ENCODE data around the gene RPTOR. TPM values are rescaled to one million over a fixed set of nuclear protein-coding genes. Genes with fewer than 3 reads are reported as not detected.

Gene RPTOR
- polyA plus RNA-seq, 1 experiment = 10.8 TPM

DNA sequence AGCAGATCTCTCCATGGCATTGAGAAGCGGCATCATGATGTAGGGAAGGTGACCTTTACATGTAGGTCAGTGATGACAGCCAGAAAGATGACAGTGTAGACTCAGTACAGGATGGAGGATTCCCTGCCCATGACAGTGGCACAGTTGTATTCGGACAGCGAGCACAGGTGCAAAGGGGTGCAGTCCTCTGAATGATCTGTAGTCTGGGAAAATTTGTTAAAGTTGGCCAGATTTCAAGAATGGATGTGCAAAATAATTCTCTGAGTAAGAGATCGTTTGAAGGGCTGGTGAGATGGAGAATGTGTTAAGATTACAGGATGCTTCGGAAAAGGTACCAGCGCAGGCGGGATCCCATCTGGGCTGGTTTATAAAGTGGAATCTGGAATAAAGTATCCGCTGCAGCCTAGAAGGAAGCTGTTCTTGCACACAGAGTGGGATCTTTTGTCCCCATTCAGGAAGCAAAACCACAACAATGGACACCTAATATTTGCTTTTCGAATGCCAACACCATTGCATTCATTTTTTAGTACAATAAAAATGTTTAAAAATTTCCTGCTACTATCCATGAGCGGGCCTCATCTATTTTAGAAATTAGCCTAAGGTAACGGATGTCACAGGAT, 101.2 kb downstream of the RPTOR start:
- TF ChIP-seq, protein P1, sequence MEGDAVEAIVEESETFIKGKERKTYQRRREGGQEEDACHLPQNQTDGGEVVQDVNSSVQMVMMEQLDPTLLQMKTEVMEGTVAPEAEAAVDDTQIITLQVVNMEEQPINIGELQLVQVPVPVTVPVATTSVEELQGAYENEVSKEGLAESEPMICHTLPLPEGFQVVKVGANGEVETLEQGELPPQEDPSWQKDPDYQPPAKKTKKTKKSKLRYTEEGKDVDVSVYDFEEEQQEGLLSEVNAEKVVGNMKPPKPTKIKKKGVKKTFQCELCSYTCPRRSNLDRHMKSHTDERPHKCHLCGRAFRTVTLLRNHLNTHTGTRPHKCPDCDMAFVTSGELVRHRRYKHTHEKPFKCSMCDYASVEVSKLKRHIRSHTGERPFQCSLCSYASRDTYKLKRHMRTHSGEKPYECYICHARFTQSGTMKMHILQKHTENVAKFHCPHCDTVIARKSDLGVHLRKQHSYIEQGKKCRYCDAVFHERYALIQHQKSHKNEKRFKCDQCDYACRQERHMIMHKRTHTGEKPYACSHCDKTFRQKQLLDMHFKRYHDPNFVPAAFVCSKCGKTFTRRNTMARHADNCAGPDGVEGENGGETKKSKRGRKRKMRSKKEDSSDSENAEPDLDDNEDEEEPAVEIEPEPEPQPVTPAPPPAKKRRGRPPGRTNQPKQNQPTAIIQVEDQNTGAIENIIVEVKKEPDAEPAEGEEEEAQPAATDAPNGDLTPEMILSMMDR (IDR thresholded peaks at IDR 0.05; ENCODE audit: insufficient read depth, low read depth, low read length) = no peak
- ChIA-PET CTCF (no interaction called here), POLR2A (no interaction called here)
- no peak for DNase-seq (ENCODE audit: low read depth)
- Histone ChIP-seq H3K4me3 (ENCODE audit: low read depth, low read length) (no peak overlapping the region), H3K36me3 (ENCODE audit: control insufficient read depth, insufficient read depth, low read length) (peaks cover 3% of the 10 kb centered on the region; the same call in 1 of the 2 replicates), H3K27me3 (ENCODE audit: control insufficient read depth, insufficient read depth, low read length) (no peaks in the 10 kb centered on the region)

DNA sequence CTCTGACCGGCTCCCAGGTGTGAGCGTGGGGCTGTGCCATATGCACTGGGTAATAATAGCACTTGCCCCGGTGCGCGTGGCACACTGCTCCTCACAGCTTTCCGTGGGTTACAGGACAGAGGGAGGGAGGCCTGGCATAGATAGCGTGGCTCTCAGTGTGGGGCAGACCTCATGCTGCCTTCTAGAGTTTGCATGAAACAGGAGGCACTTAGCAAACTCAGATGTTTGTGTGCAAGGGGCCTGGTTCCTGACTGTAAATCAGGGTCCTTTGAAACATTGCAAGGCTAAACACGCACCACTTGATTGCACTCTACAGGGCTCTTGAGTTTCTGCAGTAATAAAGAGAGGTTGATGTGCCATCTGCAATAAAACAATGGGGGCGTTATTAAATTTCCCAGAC, 101.7 kb downstream of the RPTOR start:
- ChIA-PET CTCF (no interaction called here), POLR2A (no interaction called here)
- peaks cover 3% of the 10 kb centered on the region; the same call in 1 of the 2 replicates for H3K36me3 ChIP-seq (ENCODE audit: control insufficient read depth, insufficient read depth, low read length)
- DNase-seq (ENCODE audit: low read depth) = no peak
- TF ChIP-seq, protein P1 (IDR thresholded peaks at IDR 0.05; ENCODE audit: insufficient read depth, low read depth, low read length) = no peak
- H3K4me3 ChIP-seq (ENCODE audit: low read depth, low read length) = no peak overlapping the region
- H3K27me3 ChIP-seq (ENCODE audit: control insufficient read depth, insufficient read depth, low read length) = no peaks in the 10 kb centered on the region

DNA sequence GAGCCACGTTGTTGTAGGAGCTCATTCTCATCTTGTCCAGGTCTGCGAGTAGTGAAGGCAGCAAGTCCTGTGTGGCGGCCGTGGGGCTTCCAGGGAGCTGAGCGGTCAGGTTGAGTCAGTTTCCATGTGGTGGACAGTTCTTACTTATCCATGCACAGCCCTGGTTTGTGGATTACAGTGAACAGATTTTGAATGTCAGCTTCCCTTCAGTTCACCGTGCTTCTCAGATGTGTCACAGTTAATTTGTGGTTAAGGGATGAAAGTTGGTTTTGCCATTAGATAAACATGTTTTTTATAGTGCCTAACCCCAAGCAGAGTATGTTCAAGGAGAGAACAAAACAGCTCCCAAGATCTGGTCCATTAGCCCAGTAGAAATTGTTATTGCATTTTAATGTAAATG, 103.1 kb downstream of the RPTOR start:
- ChIA-PET CTCF (interaction anchor here (1.2 kb wide), 1 partner anchor 221 kb away, joined by 4 read pairs; no protein-coding TSS in a partner anchor), POLR2A (no interaction called here)
- TF ChIP-seq, protein P1 (IDR thresholded peaks at IDR 0.05; ENCODE audit: insufficient read depth, low read depth, low read length) = no peak
- DNase-seq (ENCODE audit: low read depth) = peak; percentile 47
- H3K27me3 ChIP-seq (ENCODE audit: control insufficient read depth, insufficient read depth, low read length) = no peaks in the 10 kb centered on the region
- H3K4me3 ChIP-seq (ENCODE audit: low read depth, low read length) = no peak overlapping the region
- peaks cover 3% of the 10 kb centered on the region; the same call in 1 of the 2 replicates for H3K36me3 ChIP-seq (ENCODE audit: control insufficient read depth, insufficient read depth, low read length)

DNA sequence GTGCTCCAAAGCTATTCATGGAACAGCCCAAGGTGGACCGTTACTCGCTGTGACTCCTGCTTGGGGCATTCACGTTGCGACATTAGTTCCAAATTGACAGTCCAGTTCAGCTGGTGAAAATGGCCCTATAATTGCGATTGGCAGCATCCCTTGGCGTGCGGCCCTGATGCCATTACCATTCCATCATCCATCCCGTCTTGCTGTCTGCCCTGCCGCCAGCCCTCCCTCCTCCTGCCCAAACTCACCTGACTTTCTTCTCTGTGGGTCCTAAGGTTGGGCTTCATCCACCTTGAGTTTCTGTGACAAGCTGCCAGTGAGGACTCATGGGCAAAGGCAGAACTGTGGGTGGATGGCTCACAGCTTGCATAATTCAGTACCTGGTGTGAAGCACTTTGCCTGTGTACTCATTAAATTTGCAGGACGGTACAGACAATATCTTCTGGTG, 104.6 kb downstream of the RPTOR start:
- Histone ChIP-seq H3K36me3 (ENCODE audit: control insufficient read depth, insufficient read depth, low read length) (no peaks in the 10 kb centered on the region), H3K4me3 (ENCODE audit: low read depth, low read length) (no peak overlapping the region), H3K27me3 (ENCODE audit: control insufficient read depth, insufficient read depth, low read length) (no peaks in the 10 kb centered on the region)
- TF ChIP-seq, protein P1 (IDR thresholded peaks at IDR 0.05; ENCODE audit: insufficient read depth, low read depth, low read length) = no peak
- POLR2A ChIA-PET = no interaction called here
- no peak for DNase-seq (ENCODE audit: low read depth)
- CTCF ChIA-PET = interaction anchor here (0.7 kb wide), 1 partner anchor 222 kb away, joined by 3 read pairs; no protein-coding TSS in a partner anchor

DNA sequence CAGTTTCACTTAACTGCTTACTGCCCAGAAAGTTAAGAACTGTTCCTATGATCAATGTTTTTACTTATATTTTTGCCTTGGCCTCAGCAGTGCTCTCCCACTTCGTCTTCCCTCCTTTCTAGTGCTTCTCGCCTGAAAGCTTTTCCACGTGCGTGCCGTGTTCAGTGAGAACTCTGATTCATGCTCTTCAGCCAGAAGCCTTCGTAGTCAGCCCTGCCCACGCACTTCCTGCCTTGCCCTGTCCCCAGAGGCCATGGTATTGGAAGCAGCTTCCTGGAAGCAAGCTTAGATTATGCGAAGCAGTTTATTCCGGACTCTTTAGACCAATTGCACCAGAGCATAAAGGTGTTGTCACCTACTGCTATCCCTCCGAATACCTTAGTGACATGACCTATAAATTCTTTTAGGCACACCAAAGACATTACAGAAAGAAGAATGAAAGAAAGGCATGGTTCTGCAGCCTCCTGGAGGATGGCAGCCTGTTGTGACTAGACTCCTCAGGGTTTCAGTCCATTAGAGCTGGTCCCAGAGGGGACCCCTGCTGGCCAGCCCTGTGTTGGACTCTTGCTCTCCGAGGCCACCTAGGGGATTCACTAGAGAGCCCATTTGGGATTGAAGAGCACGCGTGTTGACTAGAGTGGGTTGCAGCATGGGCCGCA, 105.2 kb downstream of the RPTOR start:
- Histone ChIP-seq H3K36me3 (ENCODE audit: control insufficient read depth, insufficient read depth, low read length) (no peaks in the 10 kb centered on the region), H3K27me3 (ENCODE audit: control insufficient read depth, insufficient read depth, low read length) (no peaks in the 10 kb centered on the region), H3K4me3 (ENCODE audit: low read depth, low read length) (no peak overlapping the region)
- CTCF ChIA-PET = interaction anchor here (0.7 kb wide), 2 partner anchors 12 to 223 kb away, joined by 3 to 4 read pairs; no protein-coding TSS in a partner anchor
- peak; percentile 55 for DNase-seq (ENCODE audit: low read depth)
- TF ChIP-seq, protein P1 (IDR thresholded peaks at IDR 0.05; ENCODE audit: insufficient read depth, low read depth, low read length) = peak; percentile 46
- POLR2A ChIA-PET = no interaction called here

All from BJ (cell line).